RWPE1 (cell line): Measurements from ENCODE around the gene ARMC2.

Experiments
- CTCF ChIA-PET: fragments of 350-600 bp; sonication (Branson Sonifier 250); formaldehyde crosslinking; extraction: SDS; loops from one replicate; lab custom pipeline; 2021; lab: Yijun Ruan, JAX
- POLR2A ChIA-PET: fragments of 400-600 bp; formaldehyde crosslinking; extraction: SDS; loops from one replicate; lab custom pipeline; 2020; ENCODE audit warnings: antibody characterized with exemption; ENCODE audit not compliant: low non-redundant PET; lab: Yijun Ruan, JAX
- DNase-seq: peaks from one replicate; pipeline ENCODE4 v3.0.0; 2012; ENCODE audit warnings: low spot score
- H3K27ac ChIP-seq: fragments of 450-650 bp; 2 replicates; pipeline ENCODE4 v1.5.1; 2017
- TF ChIP-seq, protein P1 (sequence below): fragments of 450-650 bp; conservative IDR thresholded peaks from 2 replicates; pipeline ENCODE4 v1.5.1; 2017; ENCODE audit warnings: low read depth, mild to moderate bottlenecking

Gene ARMC2

DNA sequence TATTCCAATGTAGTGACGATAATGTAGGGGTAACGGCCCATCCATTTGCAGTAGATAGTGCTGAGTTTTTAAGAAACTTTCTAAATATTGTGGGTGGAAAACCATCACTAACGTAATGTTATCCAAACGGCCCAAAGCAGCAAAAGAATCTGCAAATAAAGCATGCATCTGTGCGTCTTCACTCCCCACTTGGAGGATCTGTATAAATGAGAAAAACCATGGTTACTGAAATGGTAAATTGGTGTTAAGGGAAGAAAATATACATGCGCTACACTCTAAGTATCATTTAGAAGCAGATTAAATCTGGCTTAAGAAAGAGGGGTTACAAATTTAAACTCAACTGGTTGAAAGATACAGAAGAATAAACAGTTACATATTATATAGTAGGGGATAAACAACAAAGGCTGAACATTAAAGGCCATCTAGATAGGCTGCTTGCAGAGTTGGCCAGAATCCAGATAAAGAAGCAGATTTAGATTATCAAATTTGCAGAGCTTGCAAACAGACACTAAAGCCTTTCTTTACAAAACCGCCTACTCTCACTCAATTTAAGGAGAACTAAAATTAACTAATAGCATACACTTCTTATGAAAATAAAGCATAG is 153.2 kb downstream of the ARMC2 start:
- no peak for DNase-seq
- TF ChIP-seq, protein P1, sequence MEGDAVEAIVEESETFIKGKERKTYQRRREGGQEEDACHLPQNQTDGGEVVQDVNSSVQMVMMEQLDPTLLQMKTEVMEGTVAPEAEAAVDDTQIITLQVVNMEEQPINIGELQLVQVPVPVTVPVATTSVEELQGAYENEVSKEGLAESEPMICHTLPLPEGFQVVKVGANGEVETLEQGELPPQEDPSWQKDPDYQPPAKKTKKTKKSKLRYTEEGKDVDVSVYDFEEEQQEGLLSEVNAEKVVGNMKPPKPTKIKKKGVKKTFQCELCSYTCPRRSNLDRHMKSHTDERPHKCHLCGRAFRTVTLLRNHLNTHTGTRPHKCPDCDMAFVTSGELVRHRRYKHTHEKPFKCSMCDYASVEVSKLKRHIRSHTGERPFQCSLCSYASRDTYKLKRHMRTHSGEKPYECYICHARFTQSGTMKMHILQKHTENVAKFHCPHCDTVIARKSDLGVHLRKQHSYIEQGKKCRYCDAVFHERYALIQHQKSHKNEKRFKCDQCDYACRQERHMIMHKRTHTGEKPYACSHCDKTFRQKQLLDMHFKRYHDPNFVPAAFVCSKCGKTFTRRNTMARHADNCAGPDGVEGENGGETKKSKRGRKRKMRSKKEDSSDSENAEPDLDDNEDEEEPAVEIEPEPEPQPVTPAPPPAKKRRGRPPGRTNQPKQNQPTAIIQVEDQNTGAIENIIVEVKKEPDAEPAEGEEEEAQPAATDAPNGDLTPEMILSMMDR = no peak
- CTCF ChIA-PET = no interaction called here

DNA sequence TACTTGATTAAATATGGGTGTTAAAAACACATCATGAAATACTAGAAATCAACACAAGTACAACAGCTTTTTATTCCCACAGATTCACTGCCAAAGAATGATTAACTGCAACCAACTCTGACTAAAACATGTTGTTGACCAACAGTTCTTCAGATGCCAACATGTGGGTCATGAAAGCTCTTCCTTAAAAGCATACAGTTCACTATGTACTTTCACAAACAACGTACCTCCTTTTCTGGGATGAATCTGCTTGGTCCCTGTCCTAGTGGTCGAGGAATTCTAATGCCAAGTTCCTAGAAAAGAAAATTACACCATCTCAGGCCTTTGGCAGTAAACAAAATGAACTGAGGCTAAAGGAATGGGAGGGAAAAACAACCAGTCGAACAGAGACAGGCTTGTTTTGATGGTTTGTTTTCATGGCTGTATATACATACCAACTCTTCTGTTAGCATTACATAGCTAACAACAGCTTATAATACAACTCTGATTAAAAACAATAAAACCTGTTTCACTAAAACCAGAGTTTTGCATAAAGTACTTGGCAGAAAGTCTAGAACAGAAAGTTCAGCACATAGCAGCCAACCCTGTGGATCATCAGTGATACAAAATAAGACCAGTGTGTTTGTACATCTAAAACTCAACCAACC is 154.0 kb downstream of the ARMC2 start:
- CTCF ChIA-PET = no interaction called here
- POLR2A ChIA-PET = no interaction called here
- TF ChIP-seq, protein P1 = no peak
- no peak for DNase-seq
- H3K27ac ChIP-seq = no peak overlapping the region

More for the DNA sequence above, 153.2 kb downstream of the ARMC2 start:
- H3K27ac ChIP-seq = no peak overlapping the region
- POLR2A ChIA-PET = no interaction called here

DNA sequence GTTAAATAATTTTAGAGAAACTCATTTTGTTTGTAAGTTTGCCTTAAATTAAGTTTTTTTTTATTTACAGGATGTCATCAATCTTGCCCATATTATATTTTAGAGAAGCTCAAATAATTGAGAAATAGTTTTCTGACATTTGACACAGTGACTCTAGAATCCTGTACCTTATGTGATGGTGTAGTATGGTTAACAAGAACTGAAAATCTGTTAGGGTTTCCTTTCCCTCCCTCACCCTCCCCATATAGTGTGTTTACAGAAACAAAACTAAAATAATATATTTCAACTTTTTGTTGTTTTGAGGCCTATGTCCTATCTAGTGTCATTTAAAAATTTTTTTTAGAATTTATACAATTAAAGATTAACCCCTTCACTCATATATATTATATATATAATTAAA is 154.7 kb downstream of the ARMC2 start:
- ChIA-PET CTCF (no interaction called here), POLR2A (no interaction called here)
- no peak overlapping the region for H3K27ac ChIP-seq
- TF ChIP-seq, protein P1 = no peak
- DNase-seq = no peak

DNA sequence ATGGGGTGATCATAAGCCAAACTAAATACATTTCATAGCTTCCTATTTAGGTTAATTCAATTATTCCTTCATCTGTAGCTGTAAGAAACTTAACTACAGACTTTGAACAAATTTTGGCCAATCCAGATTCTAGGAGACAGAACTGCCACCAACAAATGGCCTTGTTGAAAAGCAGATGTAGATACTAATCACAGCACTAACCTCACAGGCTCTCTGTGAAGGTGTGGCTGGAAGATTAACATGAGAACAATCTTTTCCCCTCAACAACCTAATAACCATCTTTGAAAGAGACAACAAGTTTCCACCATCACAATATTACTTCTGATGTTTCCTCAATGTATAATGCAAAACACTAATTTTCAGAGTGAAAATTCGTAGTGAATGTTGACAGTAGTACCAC is 158.6 kb downstream of the ARMC2 start:
- no peak for DNase-seq
- TF ChIP-seq, protein P1 = no peak
- H3K27ac ChIP-seq = no peak overlapping the region
- ChIA-PET POLR2A (no interaction called here), CTCF (no interaction called here)

GRCh38 chr6:109007521-109007920 is 159.3 kb downstream of the ARMC2 start:
- TF ChIP-seq, protein P1 = no peak
- ChIA-PET POLR2A (no interaction called here), CTCF (interaction anchor here (0.7 kb wide), 1 partner anchor 8 kb away, joined by 4 read pairs; no protein-coding TSS in a partner anchor)
- no peak overlapping the region for H3K27ac ChIP-seq
- no peak for DNase-seq

DNA sequence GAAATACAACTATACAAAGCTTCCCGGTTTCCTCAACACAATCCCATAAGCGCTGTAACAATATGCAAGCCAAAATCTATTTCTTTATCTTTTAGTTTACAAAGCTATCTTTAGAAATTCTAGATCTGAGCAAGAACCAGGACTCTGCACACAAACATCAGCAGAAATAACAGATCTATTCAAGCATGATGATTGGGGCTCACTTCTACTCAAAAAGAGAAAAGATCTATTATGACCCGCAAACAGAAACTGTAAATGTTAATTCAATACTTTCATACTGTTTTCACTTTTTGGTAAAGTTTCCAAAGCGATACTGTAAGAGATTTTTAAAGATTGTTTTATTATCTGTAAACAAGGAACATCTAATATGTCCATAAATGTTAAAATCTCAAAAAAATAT is 159.8 kb downstream of the ARMC2 start:
- ChIA-PET CTCF (interaction anchor here (0.7 kb wide), 1 partner anchor 8 kb away, joined by 4 read pairs; no protein-coding TSS in a partner anchor), POLR2A (interaction anchor here (0.8 kb wide), 1 partner anchor 60 kb away, joined by 3 read pairs; no protein-coding TSS in a partner anchor)
- H3K27ac ChIP-seq = no peak overlapping the region
- no peak for DNase-seq
- TF ChIP-seq, protein P1 = no peak
